SK-N-MC (cell line): ENCODE results near the gene SNX10.

Source experiments
- EZH2 ChIP-seq: fragments of 200-600 bp; sonication (generic); IDR thresholded peaks from one replicate; pipeline ENCODE4 v1.6.1; 2017; ENCODE audit warnings: antibody characterized with exemption
- POLR2AphosphoS5 ChIP-seq: IDR thresholded peaks from 2 replicates; pipeline ENCODE4 v1.6.1; 2012; ENCODE audit warnings: mild to moderate bottlenecking, low read depth, low read length, borderline replicate concordance

GRCh38 chr7:26329520-26330255, 38.0 kb downstream of the SNX10 start:
- TF ChIP-seq EZH2 (no peak), POLR2AphosphoS5 (no peak)
